Fibroblast of skin of right biceps (primary cell): ENCODE measurements around the gene KIF25.
"Not testable (repeated sequence)": the region's sequence is repeated elsewhere in the genome, so short reads cannot be mapped to it uniquely, and the experiment has no call there.

Source experiments
- DNase-seq: peaks from one replicate; pipeline ENCODE4 v3.0.0-alpha.2; 2013

The KIF25 gene

GRCh38 chr6:167976116-167976657 lies 21.3 kb upstream of the KIF25 start:
- not testable (repeated sequence) for DNase-seq

DNA sequence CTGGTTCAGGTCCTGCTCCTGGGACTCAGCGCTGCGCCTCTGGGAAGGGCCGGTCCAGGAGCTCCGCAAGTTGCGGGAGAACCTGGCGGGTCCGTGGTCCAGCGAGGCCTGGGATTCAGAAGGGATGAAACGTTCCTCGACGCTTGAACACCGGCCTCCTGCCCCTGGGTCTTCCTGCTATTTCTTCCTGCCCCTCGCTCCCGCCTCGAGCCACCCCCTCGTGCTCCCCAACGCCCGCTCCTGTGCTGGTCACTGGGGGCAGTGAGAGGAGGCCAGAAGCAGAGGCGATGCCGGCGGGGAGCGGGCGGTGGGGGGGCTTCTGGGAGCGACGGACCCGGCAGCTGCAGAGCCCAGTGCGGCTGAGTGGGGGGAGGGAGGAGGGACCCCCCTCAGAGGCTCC lies 20.8 kb upstream of the KIF25 start:
- DNase-seq, result no peak

- no peak for DNase-seq
Observed at GRCh38 chr6:167977717-167978467, 19.6 kb upstream of the KIF25 start.

DNA sequence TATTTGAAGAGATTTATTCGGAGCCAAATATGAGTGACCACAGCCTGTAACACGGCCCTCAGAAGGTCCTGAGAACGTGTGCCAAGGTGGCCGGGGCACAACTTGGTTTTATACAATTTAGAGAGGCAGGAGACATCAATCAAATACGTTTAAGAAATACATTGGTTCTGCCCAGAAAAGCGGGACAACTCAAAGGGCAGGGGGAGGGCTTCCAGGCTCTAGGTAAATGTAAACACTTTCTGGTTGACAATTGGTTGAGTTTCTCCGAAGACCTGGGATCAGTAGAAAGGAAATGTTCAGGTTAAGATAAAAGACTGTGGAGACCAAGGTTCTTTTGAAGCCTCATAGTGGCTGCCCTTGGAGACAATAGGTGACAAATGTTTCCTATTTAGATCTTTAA lies 18.9 kb upstream of the KIF25 start:
- DNase-seq, result no peak

DNA sequence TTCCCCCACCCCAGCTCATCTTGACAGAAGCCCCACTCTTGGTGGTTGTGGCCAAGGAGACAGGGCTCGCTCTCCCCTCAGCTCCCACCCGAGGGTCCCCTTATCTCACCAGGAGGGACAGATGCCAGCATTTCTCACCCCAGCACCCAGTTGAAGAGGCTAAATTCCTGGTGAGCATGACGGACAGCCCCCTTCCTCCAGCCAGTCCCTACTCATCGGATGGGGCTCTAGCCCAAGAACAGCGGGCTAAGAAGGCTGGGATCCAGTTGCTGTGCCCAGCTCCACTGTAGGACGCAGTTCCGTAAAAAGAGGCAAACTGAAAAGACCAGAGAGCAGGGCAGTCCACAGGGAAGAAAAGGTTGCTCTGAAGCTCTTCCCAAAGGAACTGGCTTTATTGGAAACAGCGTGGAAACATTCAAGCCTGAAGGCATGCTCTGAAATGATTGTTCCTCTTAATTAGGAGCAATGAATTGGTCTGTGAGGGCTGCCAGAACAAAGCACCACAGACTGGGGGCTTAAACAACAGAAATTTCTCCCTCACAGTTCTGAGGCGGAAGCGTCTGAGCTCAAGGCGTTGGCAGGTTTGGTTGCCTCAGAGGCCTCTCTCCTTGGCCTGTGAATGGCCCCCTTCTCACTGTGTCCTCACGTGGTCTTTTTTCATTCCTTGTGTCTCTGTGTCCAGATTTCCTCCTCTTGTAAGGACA lies 17.9 kb upstream of the KIF25 start:
- no peak for DNase-seq

DNA sequence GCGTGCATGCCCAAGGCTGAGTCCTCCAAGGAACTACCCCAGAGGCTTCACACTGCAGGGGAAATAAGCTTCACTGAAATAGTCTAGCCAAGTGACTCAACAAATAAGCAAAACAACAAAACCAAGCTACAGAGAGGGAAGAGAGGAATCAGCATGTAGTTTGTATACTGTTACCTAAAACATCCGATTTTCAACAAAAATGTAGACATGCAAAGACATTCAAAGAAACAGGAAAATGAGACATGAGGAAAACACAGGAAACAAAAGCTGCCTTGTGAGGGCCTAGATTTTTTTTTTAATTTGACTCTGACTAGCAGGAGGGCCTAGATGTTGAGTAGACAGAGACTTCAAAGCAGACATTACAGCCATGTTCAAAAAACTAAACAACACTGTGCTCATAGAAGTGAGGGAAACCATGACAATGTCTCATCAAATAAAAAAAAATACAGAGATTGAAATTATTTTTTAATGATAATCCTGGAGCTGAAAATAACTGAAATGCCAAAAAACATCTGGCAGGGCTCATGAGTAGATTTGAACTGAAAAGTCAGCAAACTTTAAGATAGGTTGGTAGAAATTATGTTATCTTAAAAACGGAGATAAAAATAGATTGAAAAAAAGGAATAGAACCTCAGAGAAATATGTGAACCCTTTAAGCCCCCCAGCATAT lies 16.4 kb upstream of the KIF25 start:
- DNase-seq, result no peak

- DNase-seq, result no peak
Observed at GRCh38 chr6:167981916-167982462, 15.5 kb upstream of the KIF25 start.

DNA sequence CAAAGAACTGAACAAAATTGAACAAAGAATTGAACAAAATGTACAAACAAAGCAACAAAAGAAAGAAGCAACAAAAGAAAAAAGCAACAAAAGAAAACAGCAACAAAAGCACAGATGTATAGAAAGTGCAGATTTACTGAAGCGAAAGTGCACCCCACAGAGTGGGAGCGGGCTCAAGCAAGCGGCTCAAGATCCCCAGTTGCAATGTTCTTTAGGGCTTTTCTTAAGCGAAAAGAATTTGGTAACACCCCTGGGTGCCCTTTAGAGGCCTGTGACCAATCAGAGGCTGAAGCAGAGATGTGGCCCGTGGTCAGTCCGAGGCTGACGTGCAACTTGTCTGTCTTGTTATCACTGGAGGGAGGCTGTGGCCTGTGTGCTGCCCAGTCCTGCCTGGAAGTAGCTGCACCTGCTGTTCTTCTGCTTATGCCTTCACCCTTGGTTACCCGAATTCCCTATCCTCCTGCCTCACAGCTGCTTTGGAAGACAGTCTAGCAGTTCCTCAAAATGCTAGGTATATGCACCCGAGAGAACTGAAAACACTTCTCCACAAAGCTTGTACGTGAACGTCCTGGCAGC lies 13.2 kb upstream of the KIF25 start:
- DNase-seq, result no peak

- peak; percentile 64 for DNase-seq
Observed at GRCh38 chr6:167984876-167985604, 12.4 kb upstream of the KIF25 start.

DNA sequence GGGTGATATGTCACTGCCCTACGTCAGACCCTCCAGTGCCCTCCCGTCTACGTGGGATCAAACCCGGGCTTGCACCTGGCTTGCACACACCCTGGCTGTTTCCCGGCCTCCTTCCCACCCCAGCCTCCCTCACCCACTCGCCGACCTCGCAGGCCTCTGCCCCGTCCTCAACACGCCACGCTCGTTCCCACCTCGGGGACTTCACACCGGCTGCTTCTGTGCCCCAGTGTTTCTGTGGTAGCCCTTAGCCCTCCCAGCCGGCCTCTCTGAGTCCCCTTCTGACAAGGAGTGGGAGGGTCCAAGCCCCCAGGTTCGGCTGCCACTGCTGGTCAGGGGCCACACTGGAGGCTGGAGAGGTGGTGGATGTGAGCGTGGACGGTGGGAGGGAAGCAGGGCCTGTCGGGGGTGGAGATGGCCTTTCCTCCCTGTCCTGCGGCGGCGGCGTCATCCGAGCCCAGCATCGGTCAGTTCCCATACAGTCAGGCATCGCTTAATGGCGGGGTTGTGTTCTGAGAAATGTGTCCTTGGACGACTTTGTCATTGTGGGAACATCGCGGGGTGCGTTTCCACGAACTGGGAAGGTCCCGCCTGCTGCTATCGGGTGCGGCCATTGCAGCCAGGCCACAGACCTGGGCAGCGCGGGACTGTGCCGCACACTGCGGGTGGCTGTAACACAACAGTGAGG lies 11.4 kb upstream of the KIF25 start:
- DNase-seq, result no peak

DNA sequence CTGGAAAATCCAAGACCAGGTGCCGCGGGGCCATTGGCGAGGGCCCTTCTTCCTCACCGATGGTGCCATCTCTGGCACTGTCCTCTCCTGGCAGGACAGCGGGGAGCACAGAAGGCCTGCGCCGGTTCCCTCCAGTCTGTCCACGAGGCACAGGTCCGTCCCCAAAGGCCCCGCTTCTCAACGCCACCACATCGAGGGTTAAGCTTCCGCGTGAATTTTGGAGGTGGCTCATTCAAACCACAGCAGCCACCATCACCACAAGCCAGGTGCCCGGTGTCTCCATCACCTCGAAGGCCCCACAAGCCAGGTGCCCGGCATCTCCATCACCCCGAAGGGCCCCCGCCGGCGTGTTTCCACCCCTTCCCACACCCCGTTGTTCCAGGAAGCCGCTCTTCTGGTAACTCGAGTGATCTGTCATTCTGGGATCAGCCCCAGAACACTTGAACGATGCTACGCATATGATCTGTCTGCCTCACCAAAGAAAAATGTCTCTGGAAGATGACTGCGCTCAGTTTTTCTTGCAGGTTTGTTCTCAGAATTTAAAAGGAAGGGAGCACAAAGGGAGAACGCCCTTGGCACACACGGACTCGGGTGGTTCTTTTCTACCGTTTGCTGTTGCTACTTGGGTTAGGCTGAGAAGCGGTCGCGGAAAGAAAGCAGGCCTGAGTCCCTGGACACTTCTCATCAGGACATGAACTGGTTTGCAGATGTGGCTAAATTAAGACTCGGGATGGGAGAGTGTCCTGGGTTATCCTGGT lies 9.9 kb upstream of the KIF25 start:
- peak; percentile 35 for DNase-seq

GRCh38 chr6:167988154-167988495 lies 9.3 kb upstream of the KIF25 start:
- no peak for DNase-seq

DNA sequence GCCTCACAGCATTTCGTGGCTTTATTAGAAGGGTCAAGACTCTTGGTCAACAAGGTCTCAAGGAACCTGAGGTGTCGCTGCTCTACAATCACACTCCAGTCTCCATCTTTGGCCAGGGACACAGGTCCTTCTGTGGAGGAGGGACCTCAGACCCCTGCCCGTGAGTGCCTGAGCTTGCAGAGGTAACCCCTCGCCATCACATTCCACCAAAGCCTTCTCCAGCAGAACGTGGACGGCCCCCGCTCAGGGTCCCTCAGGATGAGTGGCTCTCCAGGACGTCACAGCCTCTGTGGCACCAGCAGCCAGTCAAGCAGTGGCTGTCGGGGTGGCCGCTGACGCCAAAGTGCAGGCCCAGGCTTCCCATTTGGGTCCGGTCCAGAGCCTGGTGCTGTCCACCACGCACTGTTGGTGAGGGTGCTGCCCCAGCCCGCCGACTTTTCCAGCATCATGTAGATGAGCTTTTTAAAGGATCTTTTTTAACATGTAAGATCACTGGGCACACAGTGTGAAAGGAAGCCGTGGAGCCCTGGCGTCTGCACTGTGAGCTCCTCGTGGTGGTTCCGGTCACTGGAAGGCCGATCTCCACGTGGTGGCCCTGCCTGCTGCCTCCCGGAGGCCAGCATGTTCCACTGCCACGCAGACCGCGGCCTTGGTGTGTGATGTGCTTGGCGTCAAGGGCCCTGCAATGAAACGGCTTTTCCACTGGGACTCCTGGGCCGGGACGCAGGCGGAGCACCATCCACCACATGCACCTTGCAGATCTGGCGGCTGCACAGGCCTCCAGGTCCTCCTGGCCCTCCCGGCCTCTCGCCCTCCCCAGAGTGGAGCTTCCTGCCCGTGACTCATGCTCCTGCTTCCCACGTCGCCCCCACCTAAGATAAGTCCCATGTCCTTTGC lies 8.3 kb upstream of the KIF25 start:
- no peak for DNase-seq

- no peak for DNase-seq
Observed at GRCh38 chr6:167990016-167990945, 7.2 kb upstream of the KIF25 start.

DNA sequence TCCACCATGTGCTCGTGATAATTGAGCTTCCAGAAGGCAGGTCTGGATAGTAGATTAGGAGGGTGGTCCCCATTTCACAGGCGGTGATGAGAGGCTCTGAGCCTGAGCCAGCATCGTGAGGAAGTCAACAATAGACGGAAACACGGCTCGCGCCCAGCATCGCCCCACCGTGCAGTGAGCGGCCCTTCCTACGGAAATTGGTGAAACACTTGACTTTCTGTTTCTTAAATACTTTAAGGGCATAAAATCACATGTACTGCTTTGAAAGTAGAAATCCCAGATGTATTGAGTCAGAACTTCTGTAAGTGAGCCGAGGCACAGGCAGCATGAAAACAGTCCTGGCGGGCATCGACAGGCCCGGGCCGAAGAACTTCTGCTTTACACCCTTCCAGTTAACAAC lies 4.3 kb upstream of the KIF25 start:
- DNase-seq, result no peak

DNA sequence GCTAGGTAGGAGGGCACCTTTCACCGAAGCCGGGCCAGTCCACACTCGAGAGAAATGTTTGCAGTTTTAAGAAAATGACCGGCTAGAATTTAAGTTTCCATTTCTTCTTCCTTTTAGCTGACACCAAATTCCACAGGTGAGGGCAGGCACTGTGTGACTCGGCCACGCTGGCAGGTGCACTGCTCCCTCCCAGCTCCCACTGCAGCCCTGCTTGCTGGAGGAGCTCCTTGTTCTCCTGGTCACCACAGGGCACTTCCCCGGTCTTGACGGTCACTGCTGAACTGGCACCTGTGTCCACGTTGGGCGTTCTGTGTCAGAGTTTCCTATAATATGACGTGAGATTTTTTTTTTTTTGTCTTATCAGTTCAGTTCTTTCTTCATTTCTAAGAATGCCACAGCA lies 3.6 kb upstream of the KIF25 start:
- DNase-seq, result no peak

DNA sequence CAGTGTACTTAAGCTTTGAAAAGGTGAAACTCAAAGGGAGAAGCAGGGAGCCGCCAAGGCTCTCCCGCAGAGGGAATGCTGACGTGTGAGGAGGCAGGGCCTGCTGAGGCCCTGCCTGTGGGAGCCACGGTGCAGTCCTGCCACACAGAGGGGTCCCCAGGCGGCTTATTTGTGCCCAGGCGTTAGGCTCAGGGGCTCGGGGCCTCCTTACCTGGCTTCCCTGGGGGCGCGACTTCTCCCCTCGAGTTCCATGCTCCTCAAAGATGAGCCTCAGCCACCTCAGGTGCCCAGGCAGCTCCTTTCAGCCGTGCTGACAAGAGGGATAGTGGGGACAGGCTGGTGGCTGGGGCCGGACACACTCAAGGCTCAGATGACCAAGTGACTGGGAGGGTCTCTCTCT lies 2.2 kb upstream of the KIF25 start:
- no peak for DNase-seq

DNA sequence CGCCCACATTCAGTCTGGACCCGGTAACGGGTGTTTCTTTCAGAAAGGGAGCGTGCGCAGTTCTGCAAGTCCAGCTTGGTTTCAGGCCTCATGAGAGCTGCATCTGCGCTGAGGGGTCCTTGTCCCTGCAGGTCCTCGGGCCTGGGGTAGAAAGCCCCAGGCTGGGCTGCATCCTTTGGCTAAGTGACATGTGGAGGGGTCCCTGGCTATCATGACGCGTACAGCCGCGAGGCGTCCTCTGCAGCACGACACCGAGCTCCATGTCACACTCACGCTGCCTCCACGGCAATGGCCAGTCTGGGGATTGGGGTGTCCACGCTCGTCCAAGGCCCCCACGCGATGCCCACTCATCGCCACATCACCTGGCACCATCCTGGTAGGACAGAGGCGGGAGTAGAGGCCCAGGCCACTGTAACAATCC lies 1.7 kb upstream of the KIF25 start:
- DNase-seq, result no peak
